IPS-NIHi7 (cell line): ENCODE data around the gene ADAMTS17.
A peak's percentile ranks its signal among the peaks of the same experiment; 100 is the strongest.

Experiments
- DNase-seq: peaks from one replicate; pipeline ENCODE4 v3.0.0; 2012; ENCODE audit warnings: mixed read lengths; ENCODE audit errors: extremely low spot score

ADAMTS17 gene

DNA sequence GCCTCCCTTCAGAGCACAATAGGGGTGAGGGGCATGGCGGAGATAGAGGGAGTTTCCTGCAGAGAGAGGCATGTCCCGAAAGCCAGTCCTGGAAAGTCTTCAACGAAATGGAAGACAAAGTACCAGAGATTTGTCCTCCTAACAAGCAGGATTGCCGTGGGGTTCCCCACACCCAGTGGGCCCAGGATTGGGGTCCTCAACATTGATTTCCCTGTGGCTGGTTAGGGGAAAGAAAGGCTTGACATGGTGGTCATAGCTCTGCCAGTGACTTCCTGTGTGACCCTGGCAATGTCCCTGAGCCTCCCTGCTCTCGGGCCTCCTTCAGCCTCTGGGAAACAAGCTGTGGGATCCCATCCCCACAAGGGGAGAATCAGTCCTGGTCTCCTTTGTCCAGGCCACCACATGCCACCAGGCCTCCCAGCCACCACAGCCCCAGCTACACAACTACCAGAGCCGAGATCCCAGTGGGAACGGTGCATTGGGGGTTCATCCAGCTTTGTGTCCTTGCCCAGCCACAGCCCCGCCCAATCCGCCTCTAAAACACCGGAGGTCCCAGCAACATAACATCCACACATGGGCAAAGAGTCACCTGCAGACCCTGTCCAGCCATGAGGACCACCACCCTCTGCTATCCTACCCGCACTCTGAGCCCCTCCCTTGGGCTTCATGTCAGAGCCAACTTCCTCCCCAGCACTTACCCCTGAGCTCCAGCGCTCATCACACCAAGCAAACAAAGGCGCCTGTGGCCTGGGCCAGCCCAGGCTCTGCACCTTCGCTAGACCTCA lies 63.0 kb downstream of the ADAMTS17 start:
- DNase-seq: peak; percentile 8

DNA sequence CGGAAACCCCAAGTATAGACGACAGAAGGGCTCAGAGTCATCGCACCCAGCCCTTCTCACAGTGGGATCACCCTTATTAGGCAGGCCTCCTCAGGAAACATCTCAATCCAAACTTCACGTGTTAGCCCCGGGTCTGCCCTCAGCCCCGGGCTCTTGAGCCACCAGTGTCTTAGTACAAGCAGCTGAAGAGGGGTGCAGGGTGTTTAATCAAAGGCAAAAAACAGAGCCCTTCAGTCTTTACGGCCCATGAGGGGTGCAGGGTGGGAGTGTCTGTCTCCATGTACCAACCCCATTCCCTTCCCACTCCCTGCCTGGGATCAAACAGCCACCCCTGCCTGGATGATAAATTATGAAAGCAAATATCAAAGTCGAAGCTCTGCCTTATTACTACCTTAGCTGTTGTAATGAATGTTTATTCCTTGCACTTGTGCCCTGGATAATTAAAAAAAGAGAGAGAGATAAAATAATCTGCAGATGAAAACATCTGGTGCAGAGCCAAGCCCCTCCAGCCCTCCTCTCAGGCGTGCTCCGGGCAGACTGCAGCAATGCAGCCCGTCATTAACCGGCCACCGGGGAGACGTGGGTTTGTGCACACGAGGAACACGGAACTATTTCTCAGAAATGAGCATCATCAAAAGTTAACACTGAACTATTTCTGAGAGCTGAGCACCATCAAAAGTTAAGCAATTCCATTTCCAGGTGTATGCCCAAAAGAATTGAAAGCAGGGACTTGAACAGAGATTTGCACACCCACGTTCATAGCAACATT lies 64.5 kb downstream of the ADAMTS17 start:
- DNase-seq: peak; percentile 9

DNA sequence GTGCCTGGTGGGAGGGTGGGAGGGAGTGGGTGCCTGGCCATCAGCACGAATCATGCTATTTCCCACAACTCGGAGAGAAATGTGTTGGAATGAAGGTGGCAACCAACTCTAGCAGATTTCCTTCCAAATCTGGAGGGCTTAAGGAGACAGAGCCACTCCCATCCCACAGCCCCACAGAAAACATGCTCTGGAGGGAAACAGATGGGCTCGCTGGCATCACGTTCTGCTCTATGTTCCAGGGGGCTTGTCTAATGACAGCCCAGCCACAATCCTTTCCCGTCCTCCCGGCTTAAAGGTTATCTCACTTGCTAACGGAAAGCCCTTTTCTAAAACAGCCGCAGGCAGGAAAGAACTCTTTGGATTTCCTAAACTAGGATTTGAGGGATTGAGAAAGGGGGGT lies 65.3 kb downstream of the ADAMTS17 start:
- DNase-seq: peak; percentile 4

DNA sequence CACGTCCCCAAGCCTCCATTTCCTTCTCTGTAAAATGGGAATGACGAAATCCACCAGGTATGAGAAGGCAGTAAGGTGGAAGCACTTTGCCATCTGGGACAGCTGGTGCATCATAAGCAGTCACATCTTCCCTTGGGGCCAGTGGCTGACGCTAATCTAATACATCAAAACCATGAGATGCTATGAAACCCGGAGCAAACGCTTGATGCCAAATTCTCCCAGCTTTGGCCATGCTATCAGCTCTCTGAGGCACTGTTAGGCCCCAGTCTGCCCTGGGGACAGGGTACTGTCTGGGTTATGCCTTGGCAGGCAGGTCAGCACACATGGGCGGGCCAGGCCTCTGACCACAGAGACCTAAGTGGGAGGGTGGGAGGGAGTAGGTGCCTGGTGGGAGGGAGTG lies 66.1 kb downstream of the ADAMTS17 start:
- DNase-seq: peak; percentile 4

DNA sequence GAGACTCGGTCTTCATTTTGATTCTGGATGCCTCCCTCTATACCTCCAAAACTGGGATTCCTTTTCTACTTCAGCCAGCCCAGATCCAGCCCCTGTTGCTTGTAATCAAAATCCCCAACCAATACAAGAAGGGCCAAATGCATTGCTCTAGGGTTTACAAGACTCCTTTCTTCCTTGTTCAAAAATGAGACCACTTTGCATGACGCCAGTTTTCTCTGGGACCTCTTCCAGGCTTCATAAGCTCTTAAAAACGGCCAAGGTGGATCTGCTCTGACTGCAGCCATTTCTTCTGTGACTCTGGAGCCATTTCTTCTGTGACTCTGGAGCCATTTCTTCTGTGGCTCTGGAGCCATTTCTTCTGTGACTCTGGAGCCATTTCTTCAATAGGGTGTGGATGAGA lies 71.9 kb downstream of the ADAMTS17 start:
- DNase-seq: no peak

DNA sequence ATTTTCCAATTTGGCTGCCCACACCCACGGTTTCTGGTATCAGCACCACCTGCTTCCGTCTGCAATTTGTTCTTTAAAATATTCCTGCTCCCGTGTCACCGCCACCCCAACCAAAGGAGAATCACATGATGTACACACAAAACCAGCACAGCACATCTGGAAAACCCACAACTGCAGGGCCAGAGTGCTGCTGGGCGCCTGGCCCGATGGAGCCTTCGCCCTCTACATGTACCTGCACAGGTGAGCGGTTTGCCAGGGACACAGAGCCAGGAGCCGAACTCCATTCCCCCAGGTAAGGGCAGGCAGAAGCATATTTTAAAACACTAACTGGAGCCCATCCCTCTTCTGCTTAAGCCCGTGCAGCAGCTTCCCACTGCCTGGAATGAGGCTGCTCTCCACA lies 75.6 kb downstream of the ADAMTS17 start:
- no peak for DNase-seq

DNA sequence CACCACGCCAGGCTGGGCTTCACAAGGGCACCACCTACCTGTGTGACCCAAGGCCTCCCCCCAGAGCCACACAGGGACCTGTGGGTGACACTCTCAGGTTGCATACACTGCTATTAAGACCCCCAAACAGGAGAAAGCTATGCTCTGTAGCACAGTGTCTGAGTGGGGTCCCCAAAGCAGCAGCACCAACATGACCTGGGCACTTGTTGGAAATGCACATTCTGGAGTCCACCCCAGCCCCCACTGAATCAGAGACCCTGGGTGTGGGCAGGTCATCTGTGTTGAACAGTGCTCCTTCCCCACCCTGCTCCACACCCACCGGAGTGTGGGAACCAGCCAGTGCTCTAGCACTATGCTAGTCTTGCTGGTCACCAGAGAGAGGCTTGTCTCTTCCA lies 76.1 kb downstream of the ADAMTS17 start:
- no peak for DNase-seq

DNA sequence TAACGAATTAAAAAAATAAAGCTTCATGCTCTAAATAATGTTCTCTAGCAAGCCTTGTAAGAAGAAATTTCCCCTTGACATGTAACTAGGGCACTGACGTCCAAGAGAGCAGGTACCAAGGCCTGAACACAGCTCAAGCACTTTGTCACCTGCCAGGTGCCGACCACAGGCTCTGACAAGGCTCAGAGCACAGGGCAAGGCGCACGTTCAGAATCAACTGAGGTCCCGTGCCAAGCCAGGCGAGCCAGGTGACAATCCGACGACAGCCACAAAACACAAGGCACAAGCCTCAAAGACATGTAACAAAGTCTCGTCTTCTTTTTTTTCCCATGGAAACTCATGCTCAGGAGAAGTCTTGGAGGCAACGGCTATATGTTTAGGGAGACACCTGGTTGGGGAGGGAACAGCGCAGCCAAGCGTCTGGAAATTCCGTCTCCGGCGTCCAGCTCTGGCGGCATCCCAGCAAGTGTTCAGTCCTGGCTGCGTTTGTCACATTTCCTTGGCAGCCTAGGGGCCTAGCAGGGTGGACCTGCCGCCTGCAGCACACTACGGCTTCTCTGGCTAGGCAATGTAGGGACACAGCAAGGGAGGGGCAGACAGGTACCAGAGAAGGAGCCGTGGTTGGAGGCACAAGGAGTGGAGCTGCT lies 76.7 kb downstream of the ADAMTS17 start:
- DNase-seq: no peak

DNA sequence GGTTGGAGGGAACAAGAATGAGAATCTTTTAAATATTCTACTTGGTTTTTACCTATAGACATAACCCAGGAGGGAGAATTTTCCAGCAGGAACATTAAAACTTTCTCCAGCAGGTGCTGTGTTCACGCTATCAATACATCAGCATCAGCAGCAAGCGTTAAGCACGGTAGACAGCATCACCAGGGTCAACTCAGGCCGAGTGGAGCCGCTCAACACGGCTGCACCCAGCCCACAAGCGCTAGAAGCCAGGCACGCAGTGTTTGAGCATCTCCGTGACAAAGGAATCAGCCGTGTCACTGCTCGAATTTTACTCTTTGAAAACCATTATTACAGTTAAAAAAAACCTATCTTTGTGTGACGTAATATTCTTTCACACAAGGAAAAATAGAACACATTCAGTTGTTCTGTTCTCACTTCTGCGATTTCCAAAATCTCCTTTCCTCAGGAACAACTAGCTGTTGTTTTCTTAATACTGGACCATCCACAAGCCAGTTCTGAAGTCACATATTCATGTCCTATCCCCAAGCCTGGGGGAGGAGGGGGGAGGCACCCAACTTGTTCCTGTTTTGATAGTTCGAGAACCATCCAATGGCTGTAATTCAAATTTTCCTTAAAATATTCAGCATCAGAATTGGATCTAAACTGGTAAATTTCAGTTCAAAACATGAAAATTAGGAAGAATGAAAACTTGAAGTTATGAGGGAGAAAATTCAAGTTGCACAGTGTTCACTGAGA lies 77.9 kb downstream of the ADAMTS17 start:
- no peak for DNase-seq

DNA sequence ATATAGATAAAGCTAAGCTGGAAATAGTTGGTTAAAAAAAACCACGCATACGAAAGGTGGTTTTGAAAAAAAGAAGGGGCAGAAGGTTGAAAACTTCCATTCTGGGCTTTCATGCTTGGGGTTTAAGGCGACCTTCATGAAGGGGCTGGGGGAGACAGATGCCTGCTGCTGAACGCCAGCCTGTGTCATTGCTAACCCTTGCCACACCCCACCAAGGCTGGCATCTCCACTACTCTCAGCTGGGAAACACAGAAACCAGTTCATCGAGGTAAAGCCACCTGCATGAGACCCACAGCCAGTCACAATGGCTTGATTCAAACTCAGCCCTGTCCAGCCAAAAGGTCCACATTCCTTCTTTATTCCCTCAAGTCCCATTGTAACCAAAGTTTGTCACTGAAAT lies 78.7 kb downstream of the ADAMTS17 start:
- no peak for DNase-seq

DNA sequence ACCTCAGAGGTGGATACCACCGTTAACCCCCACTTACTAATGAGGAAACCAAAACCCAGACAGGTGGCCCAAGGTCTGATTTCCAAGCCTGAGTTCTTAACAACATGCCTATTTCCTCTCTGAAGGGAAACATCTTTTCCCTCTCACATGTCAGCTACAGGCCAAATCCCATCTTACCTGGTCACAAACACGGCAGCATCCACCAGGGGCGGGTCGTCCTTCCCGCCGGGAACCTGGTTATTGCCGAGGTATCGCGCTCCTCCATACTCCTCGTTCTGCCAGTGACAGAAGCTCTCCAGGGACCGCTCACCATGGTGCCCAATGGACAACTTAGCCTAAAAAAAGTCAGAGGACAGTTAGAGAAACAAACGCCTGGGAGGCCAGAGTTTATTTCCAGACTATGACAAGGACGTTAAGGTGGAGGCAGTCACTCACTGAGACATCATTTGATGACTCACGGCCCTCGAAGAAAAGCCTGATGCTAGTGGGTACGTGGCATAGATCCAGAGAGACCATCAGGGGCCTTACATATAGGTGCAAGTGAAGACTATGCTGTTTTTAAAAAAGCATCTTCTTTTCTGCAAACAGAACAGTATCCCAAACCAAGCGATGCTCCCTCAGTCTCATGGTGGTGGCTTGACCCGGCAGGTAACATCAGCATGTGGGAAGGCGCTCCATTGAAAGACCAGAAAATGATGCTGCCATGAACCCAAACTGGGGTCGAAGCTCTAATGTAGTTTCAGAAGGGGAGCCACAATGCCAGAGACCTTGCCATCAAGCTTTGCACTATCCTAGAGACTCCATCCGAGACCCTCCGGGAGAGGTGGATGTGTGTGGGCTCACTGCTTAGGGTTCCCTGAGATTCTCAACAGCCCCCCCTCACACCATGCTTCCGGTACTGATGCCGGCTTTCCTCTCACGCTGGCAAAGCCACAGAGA lies 80.2 kb downstream of the ADAMTS17 start:
- peak; percentile 6 for DNase-seq

DNA sequence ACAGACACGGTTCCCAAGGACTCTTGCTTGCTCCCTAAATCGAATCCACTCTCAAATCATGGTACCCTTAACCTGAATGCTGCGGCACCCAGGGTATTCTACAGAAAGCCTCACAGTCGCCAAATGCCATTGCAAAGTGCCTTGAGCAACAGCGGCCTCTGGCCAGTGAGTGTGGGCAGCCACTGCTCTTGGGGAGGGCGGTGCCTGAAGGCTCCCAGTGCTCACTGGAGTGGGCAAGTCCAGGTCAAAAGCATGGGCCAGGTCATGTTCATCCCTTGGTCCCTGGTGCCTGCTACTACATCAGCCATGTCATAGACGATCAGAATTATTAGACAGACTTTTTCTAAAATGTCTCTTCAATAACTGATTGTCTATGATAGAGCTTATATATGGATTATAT lies 82.5 kb downstream of the ADAMTS17 start:
- peak; percentile 2 for DNase-seq

DNA sequence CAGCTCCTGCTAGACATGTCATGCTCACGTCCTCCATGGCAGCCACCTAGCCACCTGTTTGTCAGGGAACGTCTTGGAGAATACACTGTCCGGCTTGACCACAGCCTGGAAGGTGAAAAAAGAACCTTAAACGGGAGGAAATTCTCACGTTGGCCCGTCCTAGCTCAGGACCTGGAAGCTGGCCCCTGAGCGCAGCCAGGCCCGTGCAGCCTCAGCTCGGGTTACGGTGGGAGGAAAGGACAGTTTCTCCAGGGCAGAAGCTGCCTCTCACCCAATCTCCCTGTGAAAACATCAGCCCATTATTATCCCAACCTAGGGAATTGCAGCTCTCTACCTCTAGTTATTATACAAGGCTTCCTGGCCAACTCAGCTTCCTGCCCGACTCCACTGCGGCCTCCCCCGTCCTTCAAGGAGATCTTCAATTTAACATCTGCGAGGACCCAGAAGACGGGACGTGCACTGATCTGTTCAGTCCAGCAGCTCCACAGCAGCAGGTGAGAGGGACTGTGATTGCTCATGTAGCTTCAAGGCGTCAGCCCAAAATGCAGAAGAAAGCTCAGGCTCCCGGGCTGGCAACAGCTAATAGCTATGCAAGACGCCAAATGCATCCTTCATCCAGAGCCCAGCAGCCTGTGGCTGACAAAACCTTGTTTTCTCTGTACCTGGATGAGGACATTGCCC lies 84.7 kb downstream of the ADAMTS17 start:
- DNase-seq: peak; percentile 4

DNA sequence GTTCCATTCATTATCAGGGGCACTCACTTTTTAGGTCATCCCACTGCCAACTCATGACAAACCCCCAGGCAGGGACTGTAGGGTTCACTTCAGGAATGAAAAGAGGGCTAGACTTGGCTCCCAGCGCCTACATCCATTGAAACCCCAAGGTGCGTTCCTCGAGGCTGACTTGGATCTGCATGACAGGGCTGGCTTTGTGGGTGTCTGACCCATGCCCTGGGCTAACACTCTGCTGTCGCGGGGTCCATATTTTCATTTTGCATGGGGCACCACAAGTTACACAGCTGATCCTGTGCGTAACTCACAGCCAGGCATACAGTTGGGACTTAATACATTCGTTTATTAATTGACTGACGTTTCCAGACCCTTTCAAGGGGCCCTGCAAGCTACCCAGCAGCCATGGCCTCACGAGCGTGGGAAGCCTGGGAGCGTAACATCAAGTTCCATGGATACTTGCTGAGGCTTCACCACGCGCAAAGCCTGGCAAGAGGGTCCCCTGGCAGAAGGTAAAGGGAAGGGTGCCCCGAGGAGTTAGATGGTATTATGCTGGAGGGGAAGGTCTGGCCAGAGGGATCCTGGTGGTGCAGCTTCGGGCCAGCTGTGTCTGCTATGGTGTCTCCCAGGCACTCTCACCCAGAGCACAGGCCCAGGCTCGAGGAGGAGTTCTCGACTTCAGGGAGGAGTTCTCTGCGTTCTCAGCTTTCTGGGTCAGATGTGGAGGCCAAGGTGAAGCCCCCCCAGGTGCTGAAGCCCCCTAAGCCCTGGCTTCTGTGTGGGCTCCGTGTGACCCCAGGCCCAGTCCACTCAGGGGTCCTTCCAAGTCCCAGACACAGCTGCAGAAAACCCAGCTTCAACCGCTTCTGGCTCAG lies 85.4 kb downstream of the ADAMTS17 start:
- no peak for DNase-seq

DNA sequence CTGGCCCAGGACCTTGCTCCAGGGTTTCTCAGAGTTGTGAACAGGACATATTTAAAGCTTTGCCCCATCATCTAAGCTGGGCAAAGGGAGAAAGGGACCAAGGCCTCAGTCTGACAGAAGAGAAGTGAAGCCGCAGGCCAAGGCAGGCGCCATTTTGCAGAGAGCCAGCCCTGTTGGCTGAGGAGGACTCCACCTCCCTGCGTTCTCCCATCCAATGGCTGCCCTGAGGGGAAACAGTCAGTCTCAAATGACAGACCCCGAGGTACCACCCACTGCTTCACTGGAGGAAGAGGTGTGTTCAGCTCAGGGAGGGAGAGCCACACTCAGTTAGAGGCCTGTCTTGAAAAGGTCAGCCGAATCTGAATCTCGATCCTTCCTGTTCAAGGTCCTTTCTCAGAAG lies 86.1 kb downstream of the ADAMTS17 start:
- DNase-seq: no peak

DNA sequence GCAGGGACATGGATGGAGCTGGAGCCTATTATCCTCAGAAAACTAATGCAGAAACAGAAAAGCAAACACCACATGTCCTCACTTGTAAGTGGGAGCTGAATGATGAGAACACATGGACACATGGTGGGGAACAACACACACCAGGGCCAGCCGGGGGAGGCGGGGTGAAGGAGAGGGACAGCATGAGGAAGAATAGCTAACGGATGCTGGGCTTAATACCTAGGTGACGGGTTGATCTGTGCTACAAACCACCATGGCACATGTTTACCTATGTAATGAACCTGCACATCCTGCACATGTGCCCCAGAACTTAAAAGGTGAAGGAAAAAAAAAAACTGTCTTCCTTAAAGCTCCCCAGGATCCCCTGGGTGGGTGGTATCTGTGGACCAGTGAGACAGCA lies 87.1 kb downstream of the ADAMTS17 start:
- DNase-seq: no peak

DNA sequence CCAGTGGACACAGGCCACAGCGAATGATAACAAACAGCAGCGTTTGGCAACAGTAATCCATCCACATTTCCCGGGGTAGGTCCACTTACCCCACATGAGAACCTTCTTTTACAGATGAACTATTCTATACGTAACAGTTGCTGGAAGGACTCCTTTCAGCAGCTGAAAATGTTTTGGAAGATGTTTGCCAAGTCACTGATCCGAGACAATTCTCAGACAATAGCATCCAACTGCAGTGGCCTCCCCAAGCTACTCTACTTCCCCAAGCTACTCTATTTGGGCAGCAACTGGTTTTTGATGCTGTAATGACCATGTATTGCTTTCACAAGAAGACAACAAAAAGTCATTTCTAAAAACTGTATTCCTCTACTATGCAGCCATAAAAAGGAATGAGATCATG lies 87.5 kb downstream of the ADAMTS17 start:
- DNase-seq: no peak

DNA sequence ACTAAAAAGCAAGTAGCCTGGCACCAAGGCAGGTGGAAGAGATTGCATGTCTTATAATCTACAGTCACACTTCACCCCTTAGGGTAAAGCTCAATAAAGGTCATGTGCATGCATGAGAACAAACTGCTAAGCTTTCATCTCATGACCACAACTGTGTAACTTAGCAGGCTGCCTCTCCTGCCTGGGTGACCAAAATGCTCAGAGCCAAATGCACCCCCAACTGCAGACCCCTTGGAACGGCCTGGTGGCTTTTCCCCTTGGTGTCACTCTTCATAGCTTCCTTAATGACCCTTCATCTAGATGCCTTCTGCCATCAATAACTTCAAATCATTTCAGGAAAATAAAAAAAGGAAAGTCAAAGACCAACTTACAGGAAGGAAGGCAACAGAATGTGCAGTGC lies 88.1 kb downstream of the ADAMTS17 start:
- no peak for DNase-seq

DNA sequence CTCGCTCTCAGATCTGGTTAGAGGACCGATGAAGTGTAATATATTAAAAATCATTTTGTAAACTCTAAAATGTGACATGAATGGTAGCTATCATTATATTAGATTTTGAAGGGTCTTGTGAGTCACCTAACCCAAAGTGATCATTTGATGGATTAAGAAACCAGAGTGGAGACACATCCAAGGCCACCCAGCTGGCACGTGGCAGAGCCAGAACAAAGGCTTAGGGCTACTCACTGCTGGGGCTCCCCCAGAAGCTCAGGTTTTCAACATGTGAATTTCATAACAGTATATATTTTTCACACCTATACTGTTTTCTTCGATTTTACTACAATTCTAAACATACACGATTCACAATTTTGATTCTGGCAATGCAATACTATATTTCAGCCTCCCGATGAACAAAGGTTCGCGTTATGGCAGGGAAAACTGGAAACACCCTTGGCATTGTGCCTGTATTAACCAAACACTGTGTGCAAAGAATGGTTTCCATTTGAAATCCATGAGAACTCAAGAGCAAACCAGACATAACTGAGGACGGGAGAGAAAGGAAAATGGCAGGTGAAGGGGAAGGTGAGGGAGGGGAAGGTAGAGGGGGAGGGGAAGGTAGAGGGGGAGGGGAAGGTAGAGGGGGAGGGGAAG lies 88.9 kb downstream of the ADAMTS17 start:
- no peak for DNase-seq
